Ureter (tissue), 1 donor: ENCODE results near the gene RSPO1. TPM values are rescaled to one million over a fixed set of nuclear protein-coding genes. Genes with fewer than 3 reads are reported as not detected.

Source experiments
- DNase-seq: peaks from one replicate; pipeline ENCODE4 v3.0.0-alpha.2; 2020; ENCODE audit warnings: low spot score
- total RNA-seq: library from RNA; stranded (reverse); gene quantifications from one replicate; pipeline ENCODE4 v1.2.4, GENCODE V29; 2023
- donor health status: DM: yes; HTN: yes; CAD: no.

Gene RSPO1
- total RNA-seq, 1 donor from 2014 or later, result 1.3 TPM

DNA sequence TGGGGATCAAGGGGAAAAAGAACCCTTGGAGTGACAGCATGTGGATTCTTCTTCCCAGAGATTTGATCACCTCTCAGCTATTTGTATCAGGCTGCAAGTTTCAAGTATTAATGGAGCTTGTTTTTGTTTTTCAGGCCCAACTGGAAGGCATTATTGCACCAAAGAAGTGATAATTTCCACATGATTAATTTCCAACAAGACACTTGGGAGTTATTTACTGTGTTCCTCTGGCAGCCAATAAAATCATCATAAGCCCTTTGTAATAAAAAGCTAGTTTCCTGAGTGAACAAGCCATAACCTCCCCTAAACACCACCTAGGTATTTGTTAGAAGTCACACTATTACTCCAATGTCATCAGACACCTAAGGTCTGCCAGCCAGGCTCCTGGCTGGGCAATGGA, 69.8 kb downstream of the RSPO1 start:
- DNase-seq, result no peak

DNA sequence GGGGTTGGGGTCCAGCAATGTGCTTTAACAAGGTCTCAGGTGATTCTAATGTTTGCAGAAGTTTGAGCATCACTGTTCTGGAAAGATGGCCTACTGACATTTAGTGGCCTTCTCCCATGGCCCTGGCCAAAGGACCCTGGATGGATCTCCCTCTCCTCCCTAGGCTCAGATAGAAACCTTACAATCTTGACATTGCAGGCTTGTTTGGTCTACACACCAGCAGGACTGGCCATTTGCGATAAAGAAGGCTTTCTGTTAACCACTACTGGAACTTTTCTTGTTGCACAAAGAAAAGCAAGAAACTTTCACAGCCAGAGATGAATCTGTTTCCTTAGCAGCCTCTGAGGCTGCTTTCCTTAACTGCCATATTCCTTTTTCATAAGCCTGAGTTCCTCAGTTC, 71.7 kb downstream of the RSPO1 start:
- DNase-seq, result no peak

Other genes starting within 250 kb of the RSPO1 start
- gene ZC3H12A, start 160.3 kb downstream of the RSPO1 start, total RNA-seq, result 56.6 TPM
- gene MEAF6, start 120.1 kb downstream of the RSPO1 start, total RNA-seq, result 60.7 TPM
- 20.0 TPM for gene SNIP1, start 80.6 kb downstream of the RSPO1 start, total RNA-seq
- 11.5 TPM for gene DNALI1, start 78.0 kb downstream of the RSPO1 start, total RNA-seq
- gene GNL2, start 39.0 kb downstream of the RSPO1 start, total RNA-seq, result 46.4 TPM
- gene CDCA8, start 57.6 kb upstream of the RSPO1 start, total RNA-seq, result 1.2 TPM
- 4.4 TPM for gene EPHA10, start 130.2 kb upstream of the RSPO1 start, total RNA-seq
- 10.2 TPM for gene MANEAL, start 159.0 kb upstream of the RSPO1 start, total RNA-seq
- gene C1orf122, start 172.9 kb upstream of the RSPO1 start, total RNA-seq, result 39.3 TPM
- 12.2 TPM for gene YRDC, start 173.3 kb upstream of the RSPO1 start, total RNA-seq
- 31.7 TPM for gene MTF1, start 224.7 kb upstream of the RSPO1 start, total RNA-seq